ENCODE results near the gene ZNF844.
"Not testable (repeated sequence)": the region's sequence is repeated elsewhere in the genome, so short reads cannot be mapped to it uniquely, and the experiment has no call there.

The ZNF844 gene

DNA sequence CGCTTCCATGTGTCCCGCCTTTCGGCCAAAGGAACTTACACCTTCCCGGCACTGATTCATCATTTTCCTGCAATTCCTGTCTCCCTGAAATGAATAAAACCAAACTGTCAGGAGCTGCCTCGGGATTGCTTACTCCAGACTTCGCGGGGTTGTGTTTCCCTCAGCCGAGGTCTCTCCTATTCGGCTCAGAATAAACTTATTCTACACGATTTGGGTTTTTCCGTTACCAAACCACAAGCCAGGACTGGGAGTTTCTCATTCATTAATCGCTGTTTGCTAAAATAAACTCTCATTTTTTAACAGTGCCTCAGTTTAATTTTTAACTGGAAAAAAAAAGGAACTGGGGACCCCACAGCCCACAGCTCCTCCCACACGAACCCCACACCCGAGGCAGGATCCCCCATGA, 12.4 kb upstream of the ZNF844 start:
- Histone ChIP-seq H3K27ac (ENCODE audit: insufficient read depth, low read depth, low read length, poor library complexity, severe bottlenecking) (no peak overlapping the region), H3K4me1 (ENCODE audit: control insufficient read depth, insufficient read depth, low read length) (no peaks in the 10 kb centered on the region), H3K27me3 (ENCODE audit: control insufficient read depth, insufficient read depth, low read length, poor library complexity, severe bottlenecking) (peaks cover 13% of the 10 kb centered on the region), H3K4me3 (ENCODE audit: insufficient read depth, low read depth, low read length) (peak overlapping the region; percentile 60), H3K9me3 (ENCODE audit: control insufficient read depth, low read length) (no peaks in the 10 kb centered on the region), H3K36me3 (ENCODE audit: control insufficient read depth, insufficient read depth, low read length) (no peaks in the 10 kb centered on the region)
- WGBS, 2 experiments = 3 to 5% methylated on average over 14 of the region's 14 CpGs

DNA sequence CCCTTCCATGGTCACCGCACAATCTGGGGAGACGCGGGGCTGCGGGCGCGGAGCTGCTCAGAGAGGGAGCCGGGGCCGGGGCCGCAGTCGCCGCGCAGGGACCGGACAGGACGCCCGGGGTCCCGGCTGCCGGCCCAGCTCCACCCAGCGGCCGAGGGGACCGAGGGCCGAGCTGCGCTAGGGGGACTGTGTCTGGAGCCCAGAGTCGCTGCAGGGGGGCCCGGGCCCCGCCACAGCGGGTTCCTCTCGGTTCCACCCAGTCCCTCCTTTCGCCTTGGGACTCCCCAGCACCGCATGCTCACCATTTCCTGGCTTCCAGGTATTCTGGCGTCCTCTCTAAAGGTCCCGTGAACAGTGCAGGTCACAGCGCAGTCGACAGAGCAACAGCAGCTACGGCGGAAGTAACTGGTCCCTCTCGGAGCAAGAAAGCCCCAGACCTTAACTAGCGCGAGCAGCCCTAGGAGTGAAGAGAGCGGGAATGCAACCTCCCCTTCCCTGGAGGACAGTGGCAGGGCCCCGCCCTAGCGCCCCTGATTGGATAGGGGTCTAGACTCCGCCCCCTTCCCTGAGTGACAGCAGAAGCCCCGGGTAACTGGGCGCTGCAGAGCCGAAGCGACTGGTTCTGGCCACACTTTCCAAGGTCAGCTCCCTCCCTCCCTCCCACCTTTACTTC, 11.9 kb upstream of the ZNF844 start, which contains the start of gene ZNF878:
Gene ZNF878, minus strand, starts transcription at position 465 of the 673 bp plus-strand sequence. Its CDS starts 160 bp downstream, at position 305.
- no peaks in the 10 kb centered on the region for H3K4me1 ChIP-seq (ENCODE audit: control insufficient read depth, insufficient read depth, low read length)

DNA sequence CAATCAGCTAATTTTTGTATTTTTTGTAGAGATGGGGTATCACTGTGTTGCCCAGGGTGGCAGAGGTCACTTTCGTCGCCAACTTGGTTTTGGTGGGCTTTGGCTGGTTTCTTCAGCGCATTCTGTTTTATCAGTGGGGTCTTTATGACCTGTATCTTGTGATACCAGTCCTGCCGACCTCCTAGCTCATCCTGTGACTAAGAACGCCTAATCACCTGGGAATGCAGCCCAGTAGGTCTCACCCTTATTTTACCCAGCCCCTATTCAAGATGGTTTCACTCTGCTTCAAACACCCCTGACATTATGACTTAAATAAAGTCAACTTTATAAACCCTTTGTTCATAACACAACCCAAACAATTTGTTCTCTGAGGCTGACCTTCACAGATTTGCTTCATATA, 8.7 kb upstream of the ZNF844 start:
- H3K4me1 ChIP-seq (ENCODE audit: control insufficient read depth, insufficient read depth, low read length) = no peaks in the 10 kb centered on the region
- no peaks in the 10 kb centered on the region for H3K9me3 ChIP-seq (ENCODE audit: control insufficient read depth, low read length)
- peaks cover 13% of the 10 kb centered on the region for H3K27me3 ChIP-seq (ENCODE audit: control insufficient read depth, insufficient read depth, low read length, poor library complexity, severe bottlenecking)
- H3K4me3 ChIP-seq (ENCODE audit: insufficient read depth, low read depth, low read length) = no peak overlapping the region
- no peaks in the 10 kb centered on the region for H3K36me3 ChIP-seq (ENCODE audit: control insufficient read depth, insufficient read depth, low read length)
- no peak overlapping the region for H3K27ac ChIP-seq (ENCODE audit: insufficient read depth, low read depth, low read length, poor library complexity, severe bottlenecking)
- 84 to 88% methylated on average over 5 of the region's 5 CpGs for WGBS, 2 experiments

More for the DNA sequence above, 11.9 kb upstream of the ZNF844 start, which contains the start of gene ZNF878:
- Histone ChIP-seq H3K9me3 (ENCODE audit: control insufficient read depth, low read length) (no peaks in the 10 kb centered on the region), H3K27me3 (ENCODE audit: control insufficient read depth, insufficient read depth, low read length, poor library complexity, severe bottlenecking) (peaks cover 13% of the 10 kb centered on the region), H3K36me3 (ENCODE audit: control insufficient read depth, insufficient read depth, low read length) (no peaks in the 10 kb centered on the region), H3K27ac (ENCODE audit: insufficient read depth, low read depth, low read length, poor library complexity, severe bottlenecking) (peak within 1 kb of the TSS; percentile 80), H3K4me3 (ENCODE audit: insufficient read depth, low read depth, low read length) (peak within 1 kb of the TSS; percentile 60)
- WGBS, 2 experiments = 0% methylated on average over 46 of the region's 46 CpGs

DNA sequence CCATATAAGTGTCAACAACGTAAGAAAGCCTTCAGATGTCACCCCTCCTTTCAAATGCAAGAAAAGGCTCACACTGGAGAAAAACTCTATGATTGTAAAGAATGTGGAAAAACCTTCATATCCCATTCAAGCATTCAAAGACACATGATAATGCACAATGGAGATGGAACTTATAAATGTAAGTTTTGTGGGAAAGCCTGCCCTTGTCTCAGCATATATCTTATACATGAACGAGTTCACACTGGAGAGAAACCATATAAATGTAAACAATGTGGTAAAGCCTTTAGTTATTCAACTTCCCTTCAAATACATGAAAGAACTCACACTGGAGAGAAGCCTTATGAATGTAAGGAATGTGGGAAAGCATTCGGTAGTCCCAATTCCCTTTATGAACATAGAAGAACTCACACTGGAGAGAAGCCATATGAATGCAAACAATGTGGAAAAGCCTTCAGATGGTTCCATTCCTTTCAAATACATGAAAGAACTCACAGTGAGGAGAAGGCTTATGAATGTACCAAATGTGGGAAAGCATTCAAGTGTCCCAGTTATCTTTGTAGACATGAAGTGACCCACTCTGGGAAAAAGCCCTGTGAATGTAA, 11.1 kb downstream of the ZNF844 start:
- no peak overlapping the region for H3K4me3 ChIP-seq (ENCODE audit: insufficient read depth, low read depth, low read length)
- no peaks in the 10 kb centered on the region for H3K4me1 ChIP-seq (ENCODE audit: control insufficient read depth, insufficient read depth, low read length)
- H3K36me3 ChIP-seq (ENCODE audit: control insufficient read depth, insufficient read depth, low read length) = peaks cover 54% of the 10 kb centered on the region
- no peak overlapping the region for H3K27ac ChIP-seq (ENCODE audit: insufficient read depth, low read depth, low read length, poor library complexity, severe bottlenecking)
- WGBS, 2 experiments = 92 to 100% methylated on average over 1 to 3 of the region's 3 CpGs
- no peaks in the 10 kb centered on the region for H3K27me3 ChIP-seq (ENCODE audit: control insufficient read depth, insufficient read depth, low read length, poor library complexity, severe bottlenecking)
- H3K9me3 ChIP-seq (ENCODE audit: control insufficient read depth, low read length) = peaks cover 12% of the 10 kb centered on the region

DNA sequence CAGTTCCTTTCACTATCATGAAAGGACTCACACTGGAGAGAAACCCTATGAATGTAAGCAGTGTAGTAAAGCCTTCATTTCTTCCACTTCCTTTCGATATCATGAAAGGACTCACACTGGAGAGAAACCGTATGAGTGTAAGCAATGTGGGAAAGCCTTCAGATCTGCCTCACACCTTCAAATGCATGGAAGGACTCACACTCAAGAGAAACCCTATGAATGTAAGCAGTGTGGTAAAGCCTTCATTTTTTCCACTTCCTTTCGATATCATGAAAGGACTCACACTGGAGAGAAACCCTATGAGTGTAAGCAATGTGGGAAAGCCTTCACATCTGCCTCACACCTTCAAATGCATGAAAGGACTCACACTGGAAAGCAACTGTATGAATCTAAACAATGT, 11.8 kb downstream of the ZNF844 start:
- not testable (repeated sequence) for H3K4me3 ChIP-seq (ENCODE audit: insufficient read depth, low read depth, low read length); H3K9me3 ChIP-seq (ENCODE audit: control insufficient read depth, low read length); H3K27me3 ChIP-seq (ENCODE audit: control insufficient read depth, insufficient read depth, low read length, poor library complexity, severe bottlenecking); H3K27ac ChIP-seq (ENCODE audit: insufficient read depth, low read depth, low read length, poor library complexity, severe bottlenecking); H3K4me1 ChIP-seq (ENCODE audit: control insufficient read depth, insufficient read depth, low read length)
- H3K36me3 ChIP-seq (ENCODE audit: control insufficient read depth, insufficient read depth, low read length) = peaks cover 54% of the 10 kb centered on the region
- 93 to 96% methylated on average over 3 of the region's 3 CpGs for WGBS, 2 experiments

DNA sequence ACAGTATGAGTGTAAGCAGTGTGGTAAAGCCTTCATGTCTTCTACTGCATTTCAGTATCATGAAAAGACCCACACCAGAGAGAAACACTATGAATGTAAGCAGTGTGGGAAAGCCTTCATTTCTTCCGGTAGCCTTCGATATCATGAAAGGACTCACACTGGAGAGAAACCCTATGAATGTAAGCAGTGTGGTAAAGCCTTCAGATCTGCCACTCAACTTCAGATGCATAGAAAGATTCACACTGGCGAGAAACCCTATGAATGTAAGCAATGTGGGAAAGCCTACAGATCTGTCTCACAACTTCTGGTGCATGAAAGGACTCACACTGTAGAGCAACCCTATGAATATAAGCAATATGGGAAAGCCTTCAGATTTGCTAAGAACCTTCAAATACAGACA, 12.8 kb downstream of the ZNF844 start:
- peaks cover 54% of the 10 kb centered on the region for H3K36me3 ChIP-seq (ENCODE audit: control insufficient read depth, insufficient read depth, low read length)
- no peaks in the 10 kb centered on the region for H3K27me3 ChIP-seq (ENCODE audit: control insufficient read depth, insufficient read depth, low read length, poor library complexity, severe bottlenecking)
- no peak overlapping the region for H3K27ac ChIP-seq (ENCODE audit: insufficient read depth, low read depth, low read length, poor library complexity, severe bottlenecking)
- no peaks in the 10 kb centered on the region for H3K4me1 ChIP-seq (ENCODE audit: control insufficient read depth, insufficient read depth, low read length)
- WGBS, 2 experiments = 91 to 98% methylated on average over 3 of the region's 3 CpGs
- no peak overlapping the region for H3K4me3 ChIP-seq (ENCODE audit: insufficient read depth, low read depth, low read length)
- H3K9me3 ChIP-seq (ENCODE audit: control insufficient read depth, low read length) = peaks cover 9% of the 10 kb centered on the region

DNA sequence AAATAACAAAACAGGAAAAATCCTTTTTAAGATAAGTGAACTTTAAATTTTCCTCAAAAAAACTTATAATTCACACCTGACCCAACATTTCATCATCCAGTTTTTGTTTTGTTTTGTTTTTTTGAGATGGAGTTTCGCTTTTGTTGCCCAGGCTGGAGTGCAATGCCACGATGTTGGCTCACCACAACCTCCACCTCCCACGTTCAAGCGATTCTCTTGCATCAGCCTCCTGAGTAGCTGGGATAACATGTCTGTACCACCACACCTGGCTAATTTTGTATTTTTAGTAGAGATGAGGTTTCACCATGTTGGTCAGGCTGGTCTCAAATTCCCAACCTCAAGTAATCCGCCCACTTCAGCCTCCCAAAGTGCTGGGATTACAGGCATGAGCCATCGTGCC, 18.8 kb downstream of the ZNF844 start:
- H3K4me1 ChIP-seq (ENCODE audit: control insufficient read depth, insufficient read depth, low read length) = not testable (repeated sequence)

DNA sequence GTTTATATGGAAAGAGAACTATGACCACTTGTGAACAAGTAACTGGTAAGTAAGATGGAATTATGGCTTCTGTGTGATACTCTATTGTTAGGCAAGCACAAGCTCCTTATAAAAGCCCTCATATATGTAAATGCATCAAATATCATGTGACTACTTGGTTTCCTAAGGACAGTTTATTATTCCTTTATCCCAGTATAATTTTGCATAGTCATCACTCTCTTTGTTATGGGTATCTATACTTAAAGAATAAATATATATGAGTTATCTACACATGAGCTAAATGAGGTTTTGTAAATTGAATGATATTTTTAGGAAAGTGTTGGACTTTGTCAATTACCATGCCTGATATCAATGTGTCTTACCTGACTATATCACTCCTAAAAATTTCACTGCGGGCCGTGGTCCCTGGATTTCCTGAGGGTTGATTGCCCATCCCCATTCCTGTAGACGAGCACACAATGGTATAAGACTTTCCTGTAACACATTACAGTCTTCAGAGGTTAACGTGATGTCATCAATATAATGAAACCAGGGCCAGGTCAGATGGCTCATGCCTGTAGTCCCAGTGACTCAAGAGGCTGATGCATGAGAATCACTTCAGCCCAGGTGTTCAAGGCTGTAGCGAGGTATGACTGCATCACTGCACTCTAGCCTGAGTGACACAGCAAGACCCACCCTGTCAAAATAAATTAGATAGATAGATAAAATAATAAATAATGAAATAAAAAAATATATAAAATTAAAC, 20.7 kb downstream of the ZNF844 start:
- no peak overlapping the region for H3K4me3 ChIP-seq (ENCODE audit: insufficient read depth, low read depth, low read length)
- H3K4me1 ChIP-seq (ENCODE audit: control insufficient read depth, insufficient read depth, low read length) = no peaks in the 10 kb centered on the region
- no peaks in the 10 kb centered on the region for H3K9me3 ChIP-seq (ENCODE audit: control insufficient read depth, low read length)
- no peaks in the 10 kb centered on the region for H3K27me3 ChIP-seq (ENCODE audit: control insufficient read depth, insufficient read depth, low read length, poor library complexity, severe bottlenecking)
- no peak overlapping the region for H3K27ac ChIP-seq (ENCODE audit: insufficient read depth, low read depth, low read length, poor library complexity, severe bottlenecking)
- WGBS, 2 experiments = 91 to 95% methylated on average over 5 of the region's 5 CpGs
- H3K36me3 ChIP-seq (ENCODE audit: control insufficient read depth, insufficient read depth, low read length) = no peaks in the 10 kb centered on the region

More for the DNA sequence above, 18.8 kb downstream of the ZNF844 start:
- 92 to 94% methylated on average over 6 of the region's 6 CpGs for WGBS, 2 experiments
- H3K9me3 ChIP-seq (ENCODE audit: control insufficient read depth, low read length); H3K4me3 ChIP-seq (ENCODE audit: insufficient read depth, low read depth, low read length); H3K27me3 ChIP-seq (ENCODE audit: control insufficient read depth, insufficient read depth, low read length, poor library complexity, severe bottlenecking); H3K36me3 ChIP-seq (ENCODE audit: control insufficient read depth, insufficient read depth, low read length); H3K27ac ChIP-seq (ENCODE audit: insufficient read depth, low read depth, low read length, poor library complexity, severe bottlenecking): not testable (repeated sequence)

DNA sequence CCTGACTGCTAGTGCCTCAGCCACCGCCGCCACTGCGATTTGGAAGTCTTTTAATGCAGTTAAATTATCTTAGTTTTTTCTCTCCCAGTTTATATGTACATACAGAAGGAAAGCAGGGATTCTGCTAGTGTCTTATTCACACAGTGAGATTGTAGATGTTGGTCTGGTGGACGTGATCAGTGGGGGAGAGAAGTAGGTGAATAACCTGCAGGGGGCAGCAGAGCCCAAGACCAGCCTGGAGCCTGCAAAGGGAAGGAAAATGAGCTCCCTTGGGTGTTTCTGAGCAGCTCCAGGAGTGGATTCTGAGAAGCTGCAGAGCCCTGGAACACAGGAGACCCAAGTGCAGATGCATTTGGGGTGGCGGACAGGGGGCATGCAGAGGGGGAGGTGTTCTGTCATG, 26.3 kb downstream of the ZNF844 start:
- no peaks in the 10 kb centered on the region for H3K4me1 ChIP-seq (ENCODE audit: control insufficient read depth, insufficient read depth, low read length)
- H3K27me3 ChIP-seq (ENCODE audit: control insufficient read depth, insufficient read depth, low read length, poor library complexity, severe bottlenecking) = no peaks in the 10 kb centered on the region
- 84 to 88% methylated on average over 5 of the region's 5 CpGs for WGBS, 2 experiments
- H3K27ac ChIP-seq (ENCODE audit: insufficient read depth, low read depth, low read length, poor library complexity, severe bottlenecking) = no peak overlapping the region
- peaks cover 5% of the 10 kb centered on the region for H3K36me3 ChIP-seq (ENCODE audit: control insufficient read depth, insufficient read depth, low read length)
- H3K9me3 ChIP-seq (ENCODE audit: control insufficient read depth, low read length) = no peaks in the 10 kb centered on the region
- no peak overlapping the region for H3K4me3 ChIP-seq (ENCODE audit: insufficient read depth, low read depth, low read length)
